Breast epithelium (tissue), 4 donors: ENCODE results near the gene GPC2. TPM values are rescaled to one million over a fixed set of nuclear protein-coding genes. Genes with fewer than 3 reads are reported as not detected.
A peak's percentile ranks its signal among the peaks of the same experiment; 100 is the strongest.

ENCODE experiments used
- DNase-seq, 2 donors: peaks; one replicate each; pipeline ENCODE4 v3.0.0-alpha.2; 2019; ENCODE audit warnings: low spot score in 2 of 2
- H3K27ac ChIP-seq, 2 donors: fragments of 200-600 bp; sonication (generic) in 1 of 2; one replicate each; pipeline ENCODE4 v1.5.1; 2016 to 2019; ENCODE audit warnings: mild to moderate bottlenecking in 1 of 2
- H3K27me3 ChIP-seq, 2 donors: fragments of 200-600 bp; sonication (generic) in 1 of 2; one replicate each; pipeline versions ENCODE4 v1.5.1 to v1.6.0; 2017 to 2019; ENCODE audit warnings: control low read depth in 1 of 2, mild to moderate bottlenecking in 1 of 2
- H3K36me3 ChIP-seq: fragments of 200-600 bp; one replicate; pipeline ENCODE4 v1.5.1; 2019
- H3K4me1 ChIP-seq, 2 donors: fragments of 200-600 bp; sonication (generic); one replicate each; pipeline ENCODE4 v1.5.1; 2016 to 2019; ENCODE audit warnings: control low read depth in 1 of 2
- H3K4me3 ChIP-seq, 3 donors: fragments of 200-600 bp; sonication (generic); 1 replicate in 2 of 3; 2 replicates in 1 of 3; pipeline ENCODE4 v1.5.1; 2016 to 2019; ENCODE audit warnings: mild to moderate bottlenecking in 3 of 3, moderate library complexity in 2 of 3
- H3K9me3 ChIP-seq, 2 donors: fragments of 200-600 bp; sonication (generic) in 1 of 2; one replicate each; pipeline ENCODE4 v1.5.1; 2016 to 2019; ENCODE audit warnings: control low read depth in 1 of 2
- CTCF ChIP-seq, 3 donors: fragments of 450-650 bp; IDR thresholded peaks; one replicate each; pipeline ENCODE4 v1.5.1; 2016 to 2017; ENCODE audit warnings: antibody characterized with exemption in 3 of 3, mild to moderate bottlenecking in 3 of 3, moderate library complexity in 3 of 3
- POLR2A ChIP-seq: fragments of 450-650 bp; IDR thresholded peaks from one replicate; pipeline ENCODE4 v1.6.1; 2016; ENCODE audit warnings: antibody characterized with exemption, mild to moderate bottlenecking, moderate library complexity
- POLR2AphosphoS5 ChIP-seq, 3 donors: sonication (generic); formaldehyde crosslinking; IDR thresholded peaks; one replicate each; pipeline ENCODE4 v1.6.1; 2017; ENCODE audit warnings: antibody characterized with exemption in 3 of 3
- intact Hi-C: fragments of 100-400 bp; cut with DNase I; formaldehyde crosslinking; loops from one replicate; pipeline ENCODE4 v1.15.1; 2023; ENCODE audit warnings: low total_unique reads
- total RNA-seq, 3 donors: library from RNA; depleted of rRNA; stranded (reverse); fragments of >200 nt; gene quantifications; one replicate each; pipeline ENCODE4 v1.1.0, GENCODE V29; 2016

The GPC2 gene
- total RNA-seq, 3 donors from 2014 or later: 1.4 to 3.6 (median 3.4) TPM

GRCh38 chr7:100157334-100158228 lies 19.6 kb downstream of the GPC2 start:
- H3K4me1 ChIP-seq: peaks cover 6 to 12% of the 10 kb centered on the region in 2 donors
- H3K9me3 ChIP-seq: no peaks in the 10 kb centered on the region
- no peaks in the 10 kb centered on the region for H3K36me3 ChIP-seq
- TF ChIP-seq POLR2A (no peak), POLR2AphosphoS5 (IDR thresholded peaks at IDR 0.05) (no peak), CTCF (IDR thresholded peaks at IDR 0.05) (no peak)
- no peak for DNase-seq
- intact Hi-C loops: no loop called here
- no peaks in the 10 kb centered on the region for H3K27me3 ChIP-seq
- peak overlapping the region; percentile 76 to 86 for H3K27ac ChIP-seq
- peak overlapping the region; percentile 85 to 99 (median 85) for H3K4me3 ChIP-seq

GRCh38 chr7:100157069-100157333 lies 20.2 kb downstream of the GPC2 start:
- no peak for DNase-seq
- H3K36me3 ChIP-seq: no peaks in the 10 kb centered on the region
- H3K27ac ChIP-seq: peak overlapping the region; percentile 76 to 86
- no peaks in the 10 kb centered on the region for H3K9me3 ChIP-seq
- H3K27me3 ChIP-seq: no peaks in the 10 kb centered on the region
- H3K4me1 ChIP-seq: peaks cover 6 to 12% of the 10 kb centered on the region in 2 donors
- TF ChIP-seq CTCF (IDR thresholded peaks at IDR 0.05): no peak
- no peak for TF ChIP-seq POLR2AphosphoS5 (IDR thresholded peaks at IDR 0.05)
- no peak for TF ChIP-seq POLR2A
- H3K4me3 ChIP-seq: peak overlapping the region in 2 of 3 donors; percentile 85 to 99
- intact Hi-C loops: no loop called here

- Histone ChIP-seq H3K36me3 (no peaks in the 10 kb centered on the region), H3K9me3 (no peaks in the 10 kb centered on the region), H3K4me1 (peaks cover 6 to 12% of the 10 kb centered on the region in 2 donors), H3K27ac (peak overlapping the region; percentile 76 to 86), H3K27me3 (no peaks in the 10 kb centered on the region), H3K4me3 (no peak overlapping the region)
- TF ChIP-seq POLR2AphosphoS5 (IDR thresholded peaks at IDR 0.05) (no peak), CTCF (IDR thresholded peaks at IDR 0.05) (no peak)
- no peak for DNase-seq
- intact Hi-C loops: no loop called here
These were observed 20.7 kb downstream of the GPC2 start for GRCh38 chr7:100156331-100157068.

GRCh38 chr7:100155553-100156317 lies 21.4 kb downstream of the GPC2 start:
- Histone ChIP-seq H3K27ac (no peak overlapping the region), H3K27me3 (no peaks in the 10 kb centered on the region), H3K36me3 (no peaks in the 10 kb centered on the region), H3K4me1 (peaks cover 6 to 12% of the 10 kb centered on the region in 2 donors), H3K9me3 (no peaks in the 10 kb centered on the region), H3K4me3 (no peak overlapping the region)
- DNase-seq: no peak
- intact Hi-C loops: no loop called here
- TF ChIP-seq POLR2A (no peak), CTCF (IDR thresholded peaks at IDR 0.05) (no peak)
